ENCODE results near the gene GPR17. TPM values are rescaled to one million over a fixed set of nuclear protein-coding genes. Genes with fewer than 3 reads are reported as not detected.

Gene GPR17
- total and polyA plus RNA-seq, 12 donors: 0.11 to 2.0 (median 0.35) TPM; not detected in 8

GRCh38 chr2:127615511-127616166 is 30.3 kb upstream of the GPR17 start:
- no peaks in the 10 kb centered on the region for H3K36me3 ChIP-seq (replicated peaks in 1 of 2)
- H3K9me3 ChIP-seq (replicated peaks in 1 of 3): peaks cover 0 to 4% (median 0%) of the 10 kb centered on the region in 3 donors
- TF ChIP-seq POLR2A (IDR thresholded peaks at IDR 0.05): no peak
- TF ChIP-seq, protein P1, sequence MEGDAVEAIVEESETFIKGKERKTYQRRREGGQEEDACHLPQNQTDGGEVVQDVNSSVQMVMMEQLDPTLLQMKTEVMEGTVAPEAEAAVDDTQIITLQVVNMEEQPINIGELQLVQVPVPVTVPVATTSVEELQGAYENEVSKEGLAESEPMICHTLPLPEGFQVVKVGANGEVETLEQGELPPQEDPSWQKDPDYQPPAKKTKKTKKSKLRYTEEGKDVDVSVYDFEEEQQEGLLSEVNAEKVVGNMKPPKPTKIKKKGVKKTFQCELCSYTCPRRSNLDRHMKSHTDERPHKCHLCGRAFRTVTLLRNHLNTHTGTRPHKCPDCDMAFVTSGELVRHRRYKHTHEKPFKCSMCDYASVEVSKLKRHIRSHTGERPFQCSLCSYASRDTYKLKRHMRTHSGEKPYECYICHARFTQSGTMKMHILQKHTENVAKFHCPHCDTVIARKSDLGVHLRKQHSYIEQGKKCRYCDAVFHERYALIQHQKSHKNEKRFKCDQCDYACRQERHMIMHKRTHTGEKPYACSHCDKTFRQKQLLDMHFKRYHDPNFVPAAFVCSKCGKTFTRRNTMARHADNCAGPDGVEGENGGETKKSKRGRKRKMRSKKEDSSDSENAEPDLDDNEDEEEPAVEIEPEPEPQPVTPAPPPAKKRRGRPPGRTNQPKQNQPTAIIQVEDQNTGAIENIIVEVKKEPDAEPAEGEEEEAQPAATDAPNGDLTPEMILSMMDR (IDR thresholded peaks at IDR 0.05): no peak
- no peaks in the 10 kb centered on the region for H3K27me3 ChIP-seq
- no peak overlapping the region for H3K27ac ChIP-seq
- H3K4me1 ChIP-seq (replicated peaks in 1 of 2): no peaks in the 10 kb centered on the region
- no peak overlapping the region for H3K4me3 ChIP-seq
- DNase-seq: peak in 3 of 7 donors; percentile 1 to 33 (median 5)
- intact Hi-C loops (cut with DNase I): no loop called here
- WGBS, 4 donors: 73 to 82% (median 79%) methylated on average over 18 of the region's 18 CpGs

- intact Hi-C loops (cut with DNase I): no loop called here
- Histone ChIP-seq H3K36me3 (replicated peaks in 1 of 2) (no peaks in the 10 kb centered on the region), H3K4me1 (replicated peaks in 1 of 2) (no peaks in the 10 kb centered on the region), H3K4me3 (no peak overlapping the region), H3K27me3 (no peaks in the 10 kb centered on the region), H3K9me3 (replicated peaks in 1 of 3) (peaks cover 0 to under 1% (median 0%) of the 10 kb centered on the region in 3 donors), H3K27ac (no peak overlapping the region)
- DNase-seq: peak in 2 of 7 donors; percentile 2 to 15
- TF ChIP-seq, protein P1 (IDR thresholded peaks at IDR 0.05): no peak
- no peak for TF ChIP-seq POLR2A (IDR thresholded peaks at IDR 0.05)
- WGBS, 4 donors: 73 to 85% (median 85%) methylated on average over 7 of the region's 7 CpGs
Observed at GRCh38 chr2:127618551-127619202, 27.3 kb upstream of the GPR17 start.

- TF ChIP-seq, protein P1 (IDR thresholded peaks at IDR 0.05): no peak
- TF ChIP-seq POLR2A (IDR thresholded peaks at IDR 0.05): no peak
- intact Hi-C loops (cut with DNase I): no loop called here
- H3K36me3 ChIP-seq (replicated peaks in 1 of 2): no peaks in the 10 kb centered on the region
- no peaks in the 10 kb centered on the region for H3K27me3 ChIP-seq
- H3K9me3 ChIP-seq (replicated peaks in 1 of 3): no peaks in the 10 kb centered on the region
- H3K4me1 ChIP-seq (replicated peaks in 1 of 2): no peaks in the 10 kb centered on the region
- H3K4me3 ChIP-seq: no peak overlapping the region
- no peak overlapping the region for H3K27ac ChIP-seq
- WGBS, 4 donors: 92 to 99% (median 96%) methylated on average over 5 to 6 of the region's 6 CpGs
- peak in 3 of 7 donors; percentile 1 to 14 (median 6) for DNase-seq
Observed at GRCh38 chr2:127619203-127619590, 26.8 kb upstream of the GPR17 start.

DNA sequence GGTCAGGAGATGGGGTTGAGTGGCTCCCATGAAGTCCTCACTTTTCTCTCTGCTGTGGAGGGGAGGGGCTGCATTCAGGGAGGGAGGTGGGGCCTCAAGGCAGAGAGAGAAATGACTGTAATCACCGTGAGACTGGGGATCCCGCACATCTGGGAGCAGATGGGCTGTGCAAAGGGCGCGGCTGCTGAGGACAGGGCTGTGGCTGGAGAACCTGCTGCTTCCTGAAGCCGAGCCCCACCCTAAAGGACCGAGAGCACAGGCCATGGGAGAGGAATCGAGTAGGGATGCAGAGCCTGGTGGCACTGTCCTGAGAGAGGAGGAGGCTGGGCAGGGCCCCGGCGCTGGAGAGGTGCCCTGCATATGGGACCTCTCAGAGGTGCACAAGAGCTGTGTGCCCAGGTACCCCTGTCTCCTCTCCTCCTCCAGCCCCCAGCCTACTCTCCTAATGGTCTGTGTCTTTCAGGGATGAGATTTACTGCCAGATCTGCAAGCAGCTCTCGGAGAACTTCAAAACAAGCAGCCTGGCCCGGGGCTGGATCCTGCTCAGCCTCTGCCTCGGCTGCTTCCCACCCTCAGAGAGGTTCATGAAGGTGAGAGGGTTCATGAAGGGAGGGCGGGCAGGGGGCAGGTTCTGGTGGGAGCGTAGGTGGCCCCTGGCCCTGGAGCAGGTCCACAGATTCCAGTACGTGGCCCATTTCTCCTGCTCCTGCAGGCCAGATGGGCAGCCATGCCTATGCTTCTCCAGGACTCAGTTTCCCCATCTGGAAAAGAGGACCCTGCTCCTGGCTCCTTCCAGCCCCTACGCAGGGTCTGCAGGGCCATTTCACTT is 25.9 kb upstream of the GPR17 start:
- peak in 4 of 7 donors; percentile 1 to 30 (median 11) for DNase-seq
- Histone ChIP-seq H3K36me3 (replicated peaks in 1 of 2) (no peaks in the 10 kb centered on the region), H3K4me1 (replicated peaks in 1 of 2) (no peaks in the 10 kb centered on the region), H3K27me3 (no peaks in the 10 kb centered on the region), H3K9me3 (replicated peaks in 1 of 3) (no peaks in the 10 kb centered on the region), H3K4me3 (no peak overlapping the region), H3K27ac (no peak overlapping the region)
- WGBS, 4 donors: 69 to 78% (median 76%) methylated on average over 14 to 16 of the region's 16 CpGs
- intact Hi-C loops (cut with DNase I): no loop called here
- TF ChIP-seq, protein P1 (IDR thresholded peaks at IDR 0.05): no peak
- TF ChIP-seq POLR2A (IDR thresholded peaks at IDR 0.05): no peak

Measured in adrenal gland (tissue), 12 donors.